GM23338 (cell line): ENCODE measurements around the gene ZMYND11. TPM values are rescaled to one million over a fixed set of nuclear protein-coding genes. Genes with fewer than 3 reads are reported as not detected.

Source experiments
- ATAC-seq: fragments of 200-7000 bp; cut with Tn5 transposase; 3 replicates; pipeline ENCODE4 v1.9.1; 2020
- DNase-seq: peaks from one replicate; pipeline ENCODE4 v3.0.0-alpha.2; 2015; ENCODE audit warnings: low spot score
- H2AFZ ChIP-seq: fragments of 200-600 bp; sonication (generic); 2 replicates; pipeline ENCODE4 v1.8.0; 2016; ENCODE audit warnings: antibody characterized with exemption, mild to moderate bottlenecking, moderate library complexity
- H3F3A ChIP-seq: fragments of 200-600 bp; sonication (generic); replicated peaks from 2 replicates; pipeline ENCODE4 v1.8.0; 2017; ENCODE audit warnings: antibody characterized with exemption, mixed run types, low read depth
- H3K27ac ChIP-seq: fragments of 200-600 bp; sonication (generic); 2 replicates; pipeline ENCODE4 v1.6.1; 2016; ENCODE audit warnings: low read depth
- H3K27me3 ChIP-seq: fragments of 200-600 bp; sonication (generic); 2 replicates; pipeline ENCODE4 v1.8.0; 2016; ENCODE audit warnings: mild to moderate bottlenecking, mixed run types, moderate library complexity; ENCODE audit not compliant: insufficient read depth
- H3K36me3 ChIP-seq: fragments of 200-600 bp; sonication (generic); 2 replicates; pipeline ENCODE4 v1.8.0; 2016; ENCODE audit warnings: mild to moderate bottlenecking; ENCODE audit not compliant: insufficient read depth
- H3K4me1 ChIP-seq: fragments of 200-600 bp; sonication (generic); 2 replicates; pipeline ENCODE4 v1.8.0; 2016; ENCODE audit warnings: mild to moderate bottlenecking, moderate library complexity; ENCODE audit not compliant: insufficient read depth
- H3K4me2 ChIP-seq: fragments of 200-600 bp; sonication (generic); 2 replicates; pipeline ENCODE4 v1.7.1; 2017; ENCODE audit warnings: mixed run types
- H3K4me3 ChIP-seq: fragments of 200-600 bp; sonication (generic); 2 replicates; pipeline ENCODE4 v1.6.1; 2016; ENCODE audit warnings: mixed run types
- H3K79me2 ChIP-seq: fragments of 200-600 bp; sonication (generic); replicated peaks from 2 replicates; pipeline ENCODE4 v1.8.0; 2017; ENCODE audit warnings: mild to moderate bottlenecking; ENCODE audit not compliant: insufficient read depth
- H3K9me2 ChIP-seq: fragments of 200-600 bp; sonication (generic); 2 replicates; pipeline ENCODE4 v1.8.0; 2017; ENCODE audit not compliant: insufficient read depth
- H4K20me1 ChIP-seq: fragments of 200-600 bp; sonication (generic); replicated peaks from 2 replicates; pipeline ENCODE4 v1.8.0; 2017; ENCODE audit warnings: mild to moderate bottlenecking; ENCODE audit not compliant: insufficient read depth
- H3K27ac Mint-ChIP-seq: 2 replicates; pipeline ENCODE4 v1.8.0; 2020; ENCODE audit warnings: inconsistent platforms, mild to moderate bottlenecking, moderate library complexity, mixed read lengths
- H3K27me3 Mint-ChIP-seq: 3 replicates; pipeline ENCODE4 v1.8.0; 2022; ENCODE audit warnings: low read depth, mild to moderate bottlenecking, moderate library complexity, mixed read lengths, inconsistent platforms; ENCODE audit not compliant: insufficient read depth, poor library complexity
- H3K36me3 Mint-ChIP-seq: 3 replicates; pipeline ENCODE4 v1.8.0; 2021; ENCODE audit warnings: low read depth, mild to moderate bottlenecking, inconsistent platforms, moderate library complexity, mixed read lengths
- H3K4me1 Mint-ChIP-seq: 3 replicates; pipeline ENCODE4 v1.8.0; 2020; ENCODE audit warnings: mild to moderate bottlenecking, inconsistent platforms, mixed read lengths
- H3K4me3 Mint-ChIP-seq: 3 replicates; pipeline ENCODE4 v1.8.0; 2021; ENCODE audit warnings: moderate library complexity, mild to moderate bottlenecking, inconsistent platforms, mixed read lengths
- H3K9me3 Mint-ChIP-seq: 3 replicates; pipeline ENCODE4 v1.8.0; 2020; ENCODE audit warnings: moderate library complexity, mild to moderate bottlenecking, inconsistent platforms, mixed read lengths
- CREB1 ChIP-seq: fragments of 250-450 bp; sonication (Bioruptor Pico); IDR thresholded peaks from 2 replicates; pipeline ENCODE4 v1.5.0; 2020; ENCODE audit warnings: low read depth, mild to moderate bottlenecking, moderate library complexity
- ETS1 ChIP-seq: IDR thresholded peaks from 2 replicates; pipeline ENCODE4 v1.6.1; 2016; ENCODE audit warnings: antibody characterized with exemption
- EZH2 ChIP-seq: fragments of 200-600 bp; sonication (generic); IDR thresholded peaks from one replicate; pipeline ENCODE4 v1.8.0; 2017; ENCODE audit warnings: antibody characterized with exemption, mild to moderate bottlenecking, low read depth; ENCODE audit not compliant: unreplicated experiment
- EZH2phosphoT487 ChIP-seq: fragments of 200-600 bp; sonication (generic); IDR thresholded peaks from one replicate; pipeline ENCODE4 v1.8.1; 2018; ENCODE audit warnings: antibody characterized with exemption; ENCODE audit not compliant: unreplicated experiment
- JUNB ChIP-seq: IDR thresholded peaks from one replicate; pipeline ENCODE4 v1.6.1; 2016; ENCODE audit warnings: antibody characterized with exemption; ENCODE audit not compliant: unreplicated experiment
- NANOG ChIP-seq: IDR thresholded peaks from 2 replicates; pipeline ENCODE4 v1.6.1; 2016; ENCODE audit warnings: antibody characterized with exemption, borderline replicate concordance
- REST ChIP-seq: IDR thresholded peaks from one replicate; pipeline ENCODE4 v1.6.1; 2018; ENCODE audit warnings: antibody characterized with exemption; ENCODE audit not compliant: unreplicated experiment
- polyA plus RNA-seq: library from polyadenylated mRNA; unstranded; fragments of >200 nt; fragmentation: Nextera tagmentation; extraction: Ambion mirVana; gene quantifications from 2 replicates; pipeline ENCODE4 v1.2.1, GENCODE V29; 2016
- total RNA-seq: library from RNA; depleted of rRNA; stranded (reverse); fragments of >200 nt; shearing (Covaris generic); gene quantifications from 2 replicates; pipeline ENCODE4 v1.2.3, GENCODE V29; 2014

Gene ZMYND11
- total and polyA plus RNA-seq, 2 experiments from 2014 or later: 8.9 to 16.9 TPM

- Histone ChIP-seq H3K4me2 (no peak overlapping the region), H3K27me3 (no peaks in the 10 kb centered on the region), H3K4me1 (no peaks in the 10 kb centered on the region), H4K20me1 (no peaks in the 10 kb centered on the region), H3K9me2 (no peaks in the 10 kb centered on the region), H3K79me2 (no peaks in the 10 kb centered on the region), H2AFZ (no peak overlapping the region), H3K27ac (no peak overlapping the region), H3K4me3 (no peak overlapping the region), H3F3A (no peaks in the 10 kb centered on the region), H3K36me3 (no peaks in the 10 kb centered on the region)
- Mint-ChIP-seq H3K4me3 (no peak overlapping the region), H3K27me3 (peaks cover 6% of the 10 kb centered on the region), H3K4me1 (no peaks in the 10 kb centered on the region; the same call in 2 of the 3 replicates), H3K27ac (no peak overlapping the region), H3K36me3 (peaks cover 3% of the 10 kb centered on the region; the same call in 2 of the 3 replicates), H3K9me3 (peaks cover 42% of the 10 kb centered on the region)
- ATAC-seq (no peak), DNase-seq (no peak)
- no peak for TF ChIP-seq EZH2
- no peak for TF ChIP-seq ETS1
- TF ChIP-seq EZH2phosphoT487: no peak
- no peak for TF ChIP-seq REST
- TF ChIP-seq CREB1 (CRISPR knock-in tag): no peak
These were observed 30.8 kb upstream of the ZMYND11 start for GRCh38 chr10:104416-104815.

GRCh38 chr10:104862-105565 lies 30.2 kb upstream of the ZMYND11 start:
- Mint-ChIP-seq H3K9me3 (peaks cover 36% of the 10 kb centered on the region), H3K4me3 (no peak overlapping the region; the same call in 2 of the 3 replicates), H3K36me3 (peaks cover 3% of the 10 kb centered on the region; the same call in 2 of the 3 replicates), H3K27me3 (peaks cover 3% of the 10 kb centered on the region), H3K27ac (no peak overlapping the region), H3K4me1 (no peaks in the 10 kb centered on the region; the same call in 2 of the 3 replicates)
- Histone ChIP-seq H3K36me3 (no peaks in the 10 kb centered on the region), H3K79me2 (no peaks in the 10 kb centered on the region), H3K9me2 (no peaks in the 10 kb centered on the region), H3K4me2 (no peak overlapping the region), H3K4me1 (no peaks in the 10 kb centered on the region), H3K4me3 (no peak overlapping the region), H3K27me3 (no peaks in the 10 kb centered on the region), H3F3A (no peaks in the 10 kb centered on the region), H2AFZ (no peak overlapping the region), H3K27ac (no peak overlapping the region), H4K20me1 (no peaks in the 10 kb centered on the region)
- DNase-seq: no peak
- ATAC-seq: no peak
- TF ChIP-seq REST (no peak), NANOG (no peak), EZH2 (no peak), JUNB (no peak), EZH2phosphoT487 (no peak)
